Frontal cortex (tissue), 4 donors: ENCODE measurements around the gene ZNF761. TPM values are rescaled to one million over a fixed set of nuclear protein-coding genes. Genes with fewer than 3 reads are reported as not detected.
"Not testable (repeated sequence)": the region's sequence is repeated elsewhere in the genome, so short reads cannot be mapped to it uniquely, and the experiment has no call there.

Experiments
- DNase-seq, 2 donors: peaks; one replicate each; pipeline ENCODE4 v3.0.0; 2012; ENCODE audit warnings: low spot score in 2 of 2
- FAIRE-seq: peaks from 2 replicates; lab custom pipeline; 2012; peaks lifted over from hg19 to GRCh38; lab: Jason Lieb, UNC
- total RNA-seq: library from RNA; depleted of rRNA; stranded (reverse); fragments of >200 nt; gene quantifications from one replicate; pipeline ENCODE4 v1.2.3, GENCODE V29; 2014
- donor health status: control.
- donor health status: control.
- donor health status: control.

ZNF761 gene
- total RNA-seq, 1 donor from 2014 or later, result 18.8 TPM

GRCh38 chr19:53447196-53447595 lies 15.4 kb downstream of the ZNF761 start:
- FAIRE-seq, DNase-seq: not testable (repeated sequence)

DNA sequence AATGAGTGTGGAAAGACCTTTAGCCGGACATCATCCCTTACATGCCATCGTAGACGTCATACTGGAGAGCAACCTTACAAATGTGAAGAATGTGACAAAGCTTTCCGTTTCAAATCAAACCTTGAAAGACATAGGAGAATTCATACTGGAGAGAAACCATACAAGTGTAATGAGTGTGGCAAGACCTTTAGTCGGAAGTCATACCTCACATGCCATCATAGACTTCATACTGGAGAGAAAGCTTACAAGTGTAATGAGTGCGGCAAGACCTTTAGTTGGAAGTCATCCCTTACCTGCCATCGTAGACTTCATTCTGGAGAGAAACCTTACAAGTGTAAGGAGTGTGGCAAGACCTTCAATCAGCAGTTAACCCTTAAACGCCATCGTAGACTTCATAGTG lies 24.0 kb downstream of the ZNF761 start:
- DNase-seq (no peak), FAIRE-seq (no peak)

DNA sequence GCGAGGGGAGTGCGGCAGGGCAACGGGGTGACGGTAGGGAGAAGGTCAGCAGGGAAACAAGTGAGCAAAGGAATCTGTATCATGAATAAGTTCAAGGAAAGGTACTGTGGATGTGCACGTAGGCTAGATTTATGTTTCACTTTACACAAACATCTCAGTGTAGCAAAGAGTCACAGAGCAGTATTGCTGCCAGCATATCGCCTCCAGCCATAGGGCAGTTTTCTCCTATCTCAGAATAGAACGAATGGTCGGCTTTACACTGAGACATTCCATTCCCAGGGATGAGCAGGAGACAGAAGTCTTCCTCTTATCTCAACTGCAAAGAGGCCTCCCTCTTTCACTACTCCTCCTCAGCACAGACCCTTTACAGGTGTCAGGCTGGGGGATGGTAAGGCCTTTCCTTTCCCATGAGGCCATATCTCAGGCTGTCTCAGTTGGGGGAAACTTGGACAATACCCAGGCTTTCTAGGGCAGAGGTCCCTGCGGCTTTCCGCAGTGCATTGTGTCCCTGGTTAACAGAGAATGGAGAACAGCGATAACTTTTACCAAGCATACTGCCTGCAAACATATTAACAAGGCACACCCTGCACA lies 28.4 kb downstream of the ZNF761 start:
- not testable (repeated sequence) for FAIRE-seq, DNase-seq

- DNase-seq (no peak), FAIRE-seq (no peak)
These were observed 30.1 kb downstream of the ZNF761 start for GRCh38 chr19:53461866-53462265.

DNA sequence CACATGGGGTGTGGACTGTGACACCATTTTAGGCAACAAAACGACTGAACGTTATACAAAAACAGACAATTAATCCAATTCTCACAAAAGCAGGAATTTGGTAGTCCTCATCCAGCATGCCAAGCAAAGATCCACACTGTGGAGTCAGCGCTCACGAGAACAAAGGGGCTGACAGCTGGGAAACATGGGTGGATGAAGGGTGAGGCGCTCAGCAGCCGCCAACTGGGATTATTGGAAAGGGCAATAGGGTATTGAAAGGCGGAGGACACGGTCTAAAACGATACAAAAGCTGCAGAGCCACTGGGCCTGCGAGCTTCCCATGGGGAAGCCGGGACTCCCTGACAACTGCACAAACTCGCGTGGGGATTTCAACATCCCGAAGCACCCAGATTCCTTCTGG lies 31.1 kb downstream of the ZNF761 start:
- no peak for FAIRE-seq
- DNase-seq, result peak in 1 of 2 donors; percentile 15

GRCh38 chr19:53463263-53463662 lies 31.5 kb downstream of the ZNF761 start:
- DNase-seq (peak; percentile 50 to 76), FAIRE-seq (no peak)

DNA sequence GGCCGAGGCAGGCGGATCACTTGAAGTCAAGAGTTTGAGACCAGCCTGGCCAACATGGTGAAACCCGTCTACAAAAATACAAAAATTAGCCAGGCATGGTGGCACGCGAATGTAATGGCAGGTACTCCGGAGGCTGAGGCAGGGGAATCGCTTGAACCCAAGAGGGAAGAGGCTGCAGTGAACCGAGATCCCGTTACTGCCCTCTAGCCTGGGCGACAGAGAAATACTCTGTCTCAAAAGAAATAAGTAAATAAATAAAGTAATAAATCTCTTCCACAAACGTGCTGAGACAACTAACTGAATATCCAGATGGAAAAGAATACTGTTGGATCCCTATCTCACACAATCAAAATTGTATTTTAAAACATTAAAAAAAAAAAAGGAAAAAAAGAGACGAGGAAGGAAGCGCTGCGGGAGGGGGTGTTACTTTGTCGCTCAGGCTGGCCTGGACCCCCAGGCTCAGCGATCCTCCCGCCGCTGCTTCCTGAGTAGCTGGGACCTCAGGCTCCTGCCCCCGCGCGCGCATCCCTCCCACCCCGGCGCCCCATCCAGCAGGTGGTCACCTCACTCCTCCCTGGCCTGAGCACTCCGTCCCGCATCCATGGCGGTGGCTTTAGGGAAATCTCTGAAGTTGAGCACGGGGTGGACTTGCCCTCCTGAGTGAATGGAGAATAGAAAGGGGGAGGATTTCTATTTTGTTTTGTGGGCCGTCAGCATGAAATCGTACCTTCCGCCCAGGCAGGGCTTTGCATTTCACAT lies 35.1 kb downstream of the ZNF761 start:
- DNase-seq, result no peak
- no peak for FAIRE-seq

GRCh38 chr19:53467485-53468262 lies 35.9 kb downstream of the ZNF761 start, which contains the start of gene ZNF813:
ZNF813 (plus strand) TSS chr19:53467733; CDS start chr19:53483823, 16,090 bp downstream.
- FAIRE-seq (no peak), DNase-seq (peak; percentile 84 to 94)

DNA sequence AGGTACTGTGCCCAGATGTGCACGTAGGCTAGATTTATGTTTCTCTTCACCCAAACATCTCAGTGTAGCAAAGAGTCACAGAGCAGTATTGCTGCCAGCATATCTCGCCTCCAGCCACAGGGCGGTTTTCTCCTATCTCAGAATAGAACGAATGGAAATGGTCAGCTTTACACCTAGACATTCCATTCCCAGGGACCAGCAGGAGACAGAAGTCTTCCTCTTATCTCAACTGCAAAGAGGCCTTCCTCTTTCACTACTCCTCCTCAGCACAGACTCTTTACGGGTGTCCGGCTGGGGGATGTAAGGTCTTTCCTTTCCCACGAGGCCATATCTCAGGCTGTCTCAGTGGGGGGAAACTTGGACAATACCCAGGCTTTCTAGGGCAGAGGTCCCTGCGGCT lies 36.8 kb downstream of the ZNF761 start:
- not testable (repeated sequence) for DNase-seq

DNA sequence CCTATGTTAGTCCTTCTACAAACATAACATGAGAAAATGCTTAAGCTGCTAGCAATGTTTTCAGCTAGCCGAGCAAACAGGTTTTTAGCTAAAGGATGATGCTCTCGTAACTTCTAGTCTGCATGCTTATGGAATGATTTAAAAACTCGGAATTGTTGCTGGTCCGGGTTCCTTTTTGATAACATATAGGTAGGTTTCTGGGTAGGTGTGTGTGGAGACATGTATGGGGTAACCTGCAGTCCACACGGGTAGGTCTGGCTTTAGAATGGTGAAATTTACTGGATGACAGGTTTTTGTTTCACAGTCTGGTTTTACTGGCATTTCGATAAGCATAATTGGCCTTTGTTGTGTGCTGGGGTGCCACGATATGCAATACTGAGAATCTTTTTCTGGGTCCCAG lies 40.1 kb downstream of the ZNF761 start:
- FAIRE-seq (no peak), DNase-seq (no peak)

More for the DNA sequence above, 36.8 kb downstream of the ZNF761 start:
- not testable (repeated sequence) for FAIRE-seq

GRCh38 chr19:53474832-53475231 lies 43.0 kb downstream of the ZNF761 start:
- not testable (repeated sequence) for DNase-seq

DNA sequence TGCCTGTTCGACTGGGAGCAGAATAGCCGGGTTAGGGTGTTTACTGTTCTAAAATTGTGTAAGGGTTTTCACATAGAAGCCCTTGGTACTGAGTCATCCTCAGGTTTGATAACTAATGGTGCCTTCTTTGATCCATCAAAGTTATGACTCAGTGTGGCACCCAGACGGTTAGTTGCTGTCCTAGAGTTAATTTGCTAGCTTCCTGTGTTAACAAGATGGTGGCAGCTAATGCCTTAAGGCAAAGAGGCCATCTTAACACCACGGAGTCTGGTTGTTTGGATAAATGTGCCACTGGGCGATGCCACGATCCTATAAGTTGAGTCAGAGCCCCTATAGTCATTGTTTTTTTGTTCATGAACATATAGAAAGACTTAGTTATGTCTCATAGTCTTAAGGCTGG lies 43.7 kb downstream of the ZNF761 start:
- DNase-seq, FAIRE-seq: not testable (repeated sequence)

More at GRCh38 chr19:53474832-53475231, 43.0 kb downstream of the ZNF761 start:
- FAIRE-seq, result not testable (repeated sequence)

DNA sequence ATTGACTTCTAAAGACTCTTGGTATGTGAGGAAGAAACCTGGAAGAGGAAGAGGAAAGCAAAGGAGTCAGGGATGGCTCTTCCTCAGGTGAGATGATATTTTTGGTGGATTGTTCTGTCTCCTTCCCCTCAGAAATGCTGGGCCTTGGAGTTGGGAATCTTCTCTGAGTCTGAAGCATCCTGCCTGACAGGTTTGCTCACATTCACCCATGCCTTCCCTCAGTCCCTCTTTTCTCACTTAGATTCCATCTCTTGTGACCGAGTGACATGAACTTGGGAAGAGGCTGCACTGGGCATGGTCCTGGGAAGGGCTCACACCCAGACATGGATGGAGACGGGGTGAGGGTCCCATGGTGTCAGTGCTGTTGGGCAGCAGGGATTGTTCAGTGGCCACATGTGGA lies 52.0 kb downstream of the ZNF761 start:
- FAIRE-seq, DNase-seq: not testable (repeated sequence)

- peak; percentile 57 for FAIRE-seq
These were observed 53.5 kb downstream of the ZNF761 start for GRCh38 chr19:53485046-53486004.

GRCh38 chr19:53492153-53492552 lies 60.4 kb downstream of the ZNF761 start:
- FAIRE-seq (no peak), DNase-seq (no peak)

More at GRCh38 chr19:53485046-53486004, 53.5 kb downstream of the ZNF761 start:
- no peak for DNase-seq

DNA sequence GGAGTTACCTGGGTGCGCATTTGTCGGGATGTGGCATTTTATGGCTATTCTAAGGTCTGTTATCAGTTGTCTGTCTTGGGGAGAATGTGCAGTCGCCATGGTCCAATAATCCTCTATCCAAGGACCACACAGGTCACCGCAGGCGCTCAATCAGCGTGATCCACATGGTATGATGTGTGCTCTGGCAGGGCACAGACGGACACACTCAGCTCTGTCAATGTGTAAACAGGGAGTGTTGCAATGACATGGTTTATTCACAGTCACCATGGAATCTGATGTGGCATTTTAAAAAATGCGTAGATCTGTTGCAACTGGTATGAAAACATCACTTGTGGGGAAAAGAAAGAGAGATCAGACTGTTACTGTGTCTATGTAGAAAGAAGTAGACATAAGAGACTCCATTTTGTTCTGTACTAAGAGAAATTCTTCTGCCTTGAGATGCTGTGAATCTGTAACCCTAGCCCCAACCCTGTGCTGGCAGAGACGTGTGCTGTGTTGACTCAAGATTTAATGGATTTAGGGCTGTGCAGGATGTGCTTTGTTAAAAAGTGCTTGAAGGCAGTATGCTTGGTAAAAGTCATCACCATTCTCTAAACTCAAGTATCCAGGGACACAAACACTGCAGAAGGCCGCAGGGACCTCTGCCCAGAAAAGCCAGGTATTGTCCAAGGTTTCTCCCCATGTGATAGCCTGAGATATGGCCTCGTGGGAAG lies 65.7 kb downstream of the ZNF761 start:
- not testable (repeated sequence) for FAIRE-seq, DNase-seq

GRCh38 chr19:53498024-53498395 lies 66.2 kb downstream of the ZNF761 start:
- not testable (repeated sequence) for FAIRE-seq, DNase-seq

DNA sequence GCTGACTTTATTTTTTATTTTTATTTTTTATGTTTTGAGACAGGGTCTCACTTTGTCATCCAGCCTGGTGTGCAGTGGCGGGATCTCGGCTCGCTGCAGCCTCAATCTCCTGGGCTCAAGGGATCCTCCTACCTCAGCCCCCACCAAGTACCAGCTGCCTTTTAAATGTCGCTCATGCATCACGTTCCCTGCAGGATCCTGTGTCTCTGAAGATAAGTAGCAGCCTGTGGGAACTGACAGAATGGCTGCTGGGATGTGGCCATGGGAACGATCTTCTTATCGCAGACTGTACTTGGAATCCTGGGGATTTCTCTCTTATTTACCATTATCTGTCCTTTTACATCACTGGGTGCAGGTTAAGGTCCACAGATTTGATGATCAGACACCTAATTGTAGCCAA lies 71.4 kb downstream of the ZNF761 start:
- not testable (repeated sequence) for FAIRE-seq, DNase-seq
